H1 (cell line): ENCODE data around the gene TDRD12. TPM values are rescaled to one million over a fixed set of nuclear protein-coding genes. Genes with fewer than 3 reads are reported as not detected.

Experiments used
- CTCF ChIA-PET: fragments of 300-600 bp; sonication (Branson Sonifier 250); formaldehyde crosslinking; loops from one replicate; lab custom pipeline; 2021; ENCODE audit not compliant: partially characterized antibody; lab: Charles Lee
- POLR2A ChIA-PET: fragments of 300-600 bp; sonication (Branson Sonifier 250); formaldehyde crosslinking; loops from one replicate; lab custom pipeline; 2021; ENCODE audit warnings: inconsistent platforms; ENCODE audit not compliant: partially characterized antibody; lab: Charles Lee
- DNase-seq, 2 experiments: peaks; one replicate each; pipeline versions ENCODE4 v3.0.0 to v3.0.0-alpha.2; 2010 to 2022; ENCODE audit warnings: low spot score in 2 of 2, low read depth in 1 of 2, mixed read lengths in 1 of 2
- FAIRE-seq: peaks from 2 replicates; lab custom pipeline; 2011; peaks lifted over from hg19 to GRCh38; lab: Jason Lieb, UNC
- H2AFZ ChIP-seq: 2 replicates; pipeline ENCODE4 v1.8.1; 2012; ENCODE audit warnings: low read length, inconsistent platforms
- H2AK5ac ChIP-seq: 2 replicates; pipeline ENCODE4 v1.6.1; 2013; ENCODE audit warnings: low read depth, low read length
- H2BK120ac ChIP-seq: replicated peaks from 2 replicates; pipeline ENCODE3; 2013; ENCODE audit warnings: low read depth, low read length, inconsistent platforms
- H2BK12ac ChIP-seq: 2 replicates; pipeline ENCODE4 v1.6.1; 2013; ENCODE audit warnings: low read depth, low read length
- H2BK15ac ChIP-seq: 2 replicates; pipeline ENCODE4 v1.6.1; 2013; ENCODE audit warnings: low read length
- H2BK20ac ChIP-seq: 2 replicates; pipeline ENCODE4 v1.6.1; 2013; ENCODE audit warnings: low read length
- H2BK5ac ChIP-seq: 2 replicates; pipeline ENCODE4 v1.6.1; 2013; ENCODE audit warnings: low read depth, low read length
- H3K14ac ChIP-seq: 2 replicates; pipeline ENCODE4 v1.6.1; 2013; ENCODE audit warnings: inconsistent platforms; ENCODE audit not compliant: insufficient read length
- H3K18ac ChIP-seq: 2 replicates; pipeline ENCODE4 v1.6.1; 2013; ENCODE audit warnings: low read length; ENCODE audit errors: extremely low read depth
- H3K23ac ChIP-seq: 2 replicates; pipeline ENCODE4 v1.6.1; 2013; ENCODE audit warnings: inconsistent platforms; ENCODE audit not compliant: insufficient read length
- H3K23me2 ChIP-seq: 2 replicates; pipeline ENCODE4 v1.6.1; 2013; ENCODE audit warnings: low read depth, low read length
- H3K27ac ChIP-seq: 2 replicates; pipeline ENCODE4 v1.6.1; 2011; ENCODE audit warnings: low read depth, low read length, inconsistent platforms
- H3K27me3 ChIP-seq, 4 experiments: replicated peaks in 1 of 4; 1 replicate in 1 of 4; 2 replicates in 3 of 4; pipeline versions ENCODE4 v1.6.1 to v1.8.1; 2011 to 2013; ENCODE audit warnings: low read length in 3 of 4, mild to moderate bottlenecking in 3 of 4, inconsistent platforms in 2 of 4, mixed read lengths in 2 of 4, moderate library complexity in 1 of 4; ENCODE audit not compliant: control insufficient read depth in 3 of 4, insufficient read depth in 3 of 4; ENCODE audit errors: extremely low read depth in 1 of 4
- H3K36me3 ChIP-seq, 4 experiments: 2 replicates each; pipeline versions ENCODE4 v1.6.1 to v1.8.1; 2011 to 2013; ENCODE audit warnings: mild to moderate bottlenecking in 4 of 4, low read length in 3 of 4, moderate library complexity in 2 of 4, control low read depth in 1 of 4, inconsistent platforms in 1 of 4; ENCODE audit not compliant: insufficient read depth in 4 of 4, control insufficient read depth in 2 of 4
- H3K4ac ChIP-seq: replicated peaks from 2 replicates; pipeline ENCODE3; 2013; ENCODE audit warnings: low read length, low read depth, mixed read lengths, inconsistent platforms; ENCODE audit not compliant: insufficient read length
- H3K4me1 ChIP-seq, 4 experiments: replicated peaks in 1 of 4; 1 replicate in 1 of 4; 2 replicates in 3 of 4; pipeline versions ENCODE4 v1.6.1 to v1.8.1; 2011 to 2013; ENCODE audit warnings: low read length in 3 of 4, inconsistent platforms in 2 of 4, mixed read lengths in 1 of 4; ENCODE audit not compliant: insufficient read depth in 4 of 4, control insufficient read depth in 3 of 4
- H3K4me2 ChIP-seq, 2 experiments: 2 replicates each; pipeline versions ENCODE4 v1.6.1 to v1.8.1; 2011 to 2013; ENCODE audit warnings: low read depth in 2 of 2, low read length in 2 of 2, control low read depth in 1 of 2, inconsistent platforms in 1 of 2, mild to moderate bottlenecking in 1 of 2; ENCODE audit not compliant: insufficient read depth in 1 of 2
- H3K4me3 ChIP-seq, 4 experiments: fragments of 200-600, 300-600 bp in 1 of 4; sonication (generic), shearing (Covaris generic), sonication (Bioruptor Twin) in 1 of 4; 2 replicates each; pipeline versions ENCODE4 v1.5.1 to v1.8.1; 2011 to 2016; ENCODE audit warnings: low read length in 4 of 4, low read depth in 3 of 4, control low read depth in 2 of 4, inconsistent platforms in 2 of 4, mild to moderate bottlenecking in 2 of 4, mixed read lengths in 1 of 4, moderate library complexity in 1 of 4; ENCODE audit not compliant: insufficient read depth in 2 of 4; ENCODE audit errors: extremely low read depth in 1 of 4
- H3K56ac ChIP-seq: replicated peaks from 2 replicates; pipeline ENCODE3; 2013; ENCODE audit warnings: low read depth, mild to moderate bottlenecking, mixed read lengths, low read length, inconsistent platforms; ENCODE audit not compliant: insufficient read length
- H3K79me1 ChIP-seq: 2 replicates; pipeline ENCODE4 v1.6.1; 2013; ENCODE audit warnings: low read depth, low read length, control low read depth
- H3K79me2 ChIP-seq, 2 experiments: 2 replicates each; pipeline versions ENCODE4 v1.6.1 to v1.8.1; 2012 to 2013; ENCODE audit warnings: low read length in 2 of 2, mild to moderate bottlenecking in 2 of 2, inconsistent platforms in 1 of 2; ENCODE audit not compliant: insufficient read depth in 2 of 2, control insufficient read depth in 1 of 2
- H3K9ac ChIP-seq, 4 experiments: replicated peaks in 1 of 4; 1 replicate in 1 of 4; 2 replicates in 3 of 4; pipeline versions ENCODE4 v1.6.1 to v1.8.1; 2011 to 2013; ENCODE audit warnings: low read depth in 3 of 4, low read length in 3 of 4, control low read depth in 2 of 4, mild to moderate bottlenecking in 2 of 4, moderate library complexity in 2 of 4, inconsistent platforms in 1 of 4; ENCODE audit errors: extremely low read depth in 1 of 4
- H3K9me3 ChIP-seq, 2 experiments: 2 replicates each; pipeline versions ENCODE4 v1.6.1 to v1.8.1; 2012 to 2013; ENCODE audit warnings: mild to moderate bottlenecking in 2 of 2, moderate library complexity in 2 of 2, control low read depth in 1 of 2, inconsistent platforms in 1 of 2, low read depth in 1 of 2, low read length in 1 of 2, mixed read lengths in 1 of 2; ENCODE audit not compliant: insufficient read depth in 2 of 2
- H4K20me1 ChIP-seq, 2 experiments: replicated peaks in 1 of 2; 2 replicates each; pipeline versions ENCODE3 to v1.8.1; 2011 to 2013; ENCODE audit warnings: inconsistent platforms in 2 of 2, low read length in 2 of 2, mild to moderate bottlenecking in 1 of 2; ENCODE audit not compliant: insufficient read depth in 2 of 2, control insufficient read depth in 1 of 2
- H4K5ac ChIP-seq: 2 replicates; pipeline ENCODE4 v1.6.1; 2013; ENCODE audit warnings: low read length, low read depth, mixed read lengths, inconsistent platforms; ENCODE audit not compliant: insufficient read length
- H4K8ac ChIP-seq: 2 replicates; pipeline ENCODE4 v1.8.0; 2013; ENCODE audit warnings: mild to moderate bottlenecking, moderate library complexity, low read length, inconsistent platforms; ENCODE audit not compliant: insufficient read depth; ENCODE audit errors: extremely low read depth
- H4K91ac ChIP-seq: replicated peaks from 2 replicates; pipeline ENCODE3; 2013; ENCODE audit warnings: low read length, mixed read lengths, inconsistent platforms; ENCODE audit not compliant: insufficient read length
- ATF3 ChIP-seq: IDR thresholded peaks from 2 replicates; pipeline ENCODE4 v1.6.1; 2011; ENCODE audit warnings: low read depth, mild to moderate bottlenecking, low read length; ENCODE audit not compliant: insufficient read depth
- BRCA1 ChIP-seq: IDR thresholded peaks from 2 replicates; pipeline ENCODE4 v1.6.1; 2012; ENCODE audit warnings: low read depth, low read length, improper control_type of control experiment
- CEBPB ChIP-seq: IDR thresholded peaks from 2 replicates; pipeline ENCODE4 v1.6.1; 2012; ENCODE audit warnings: low read depth, low read length
- CHD2 ChIP-seq: IDR thresholded peaks from 2 replicates; pipeline ENCODE4 v1.6.1; 2012; ENCODE audit warnings: low read length, improper control_type of control experiment
- EGR1 ChIP-seq: IDR thresholded peaks from 2 replicates; pipeline ENCODE4 v1.6.1; 2011; ENCODE audit warnings: low read depth, low read length, borderline replicate concordance
- MAFK ChIP-seq: IDR thresholded peaks from 2 replicates; pipeline ENCODE4 v1.6.1; 2012; ENCODE audit warnings: low read depth, mild to moderate bottlenecking, improper control_type of control experiment, low read length
- NRF1 ChIP-seq: IDR thresholded peaks from 2 replicates; pipeline ENCODE4 v1.6.1; 2011; ENCODE audit warnings: mild to moderate bottlenecking, low read depth, low read length, improper control_type of control experiment
- POLR2A ChIP-seq, 2 experiments: IDR thresholded peaks; 1 replicate in 1 of 2; 2 replicates in 1 of 2; pipeline ENCODE4 v1.6.1; 2011; ENCODE audit warnings: low read depth in 2 of 2, low read length in 2 of 2, mild to moderate bottlenecking in 2 of 2; ENCODE audit errors: control extremely low read depth in 1 of 2
- POU5F1 ChIP-seq: IDR thresholded peaks from 2 replicates; pipeline ENCODE4 v1.6.1; 2011; ENCODE audit warnings: low read depth, mild to moderate bottlenecking, low read length, moderate library complexity
- SIRT6 ChIP-seq: IDR thresholded peaks from one replicate; pipeline ENCODE4 v1.7.1; 2012; ENCODE audit warnings: low read length, inconsistent platforms
- SUZ12 ChIP-seq: fragments of 200-600 bp; sonication (generic); IDR thresholded peaks from 2 replicates; pipeline ENCODE4 v1.6.1; 2012; ENCODE audit warnings: mild to moderate bottlenecking, inconsistent platforms, low read length, moderate library complexity, mixed read lengths
- TBP ChIP-seq: IDR thresholded peaks from 2 replicates; pipeline ENCODE4 v1.6.1; 2011; ENCODE audit warnings: low read depth, low read length, improper control_type of control experiment
- WGBS, 2 experiments: shearing (Covaris generic) in 1 of 2; methylation state at CpG; one replicate each; pipeline versions ENCODE4 v1.1.6 to v1.1.7; 2013 to 2015; ENCODE audit warnings: low lambda C conversion rate in 2 of 2, mixed read lengths in 2 of 2, inconsistent platforms in 1 of 2, low coverage in 1 of 2, missing lambda C conversion rate in 1 of 2; ENCODE audit not compliant: insufficient replicate concordance in 2 of 2, insufficient coverage in 1 of 2, insufficient read length in 1 of 2; ENCODE audit errors: extremely low coverage in 1 of 2, missing lambda C conversion rate in 1 of 2; 5-methylcytosine and 5-hydroxymethylcytosine counted together
- polyA plus RNA-seq, 7 experiments: library from polyadenylated mRNA; depleted of rRNA in 3 of 7; stranded (reverse) in 5 of 7; unstranded in 2 of 7; fragments of >200 nt in 5 of 7; fragments of 200-250 nt in 2 of 7; gene quantifications; 1 replicate in 5 of 7; 2 replicates in 1 of 7; 4 replicates in 1 of 7; pipeline versions ENCODE4 v1.2.1 to v1.2.3, GENCODE V29; 2011 to 2013; ENCODE audit warnings: missing spikeins in 2 of 7, mixed read lengths in 2 of 7
- total RNA-seq: library from RNA; stranded (reverse); fragmentation: NEBNext Ultra II Directional; extraction: Animal tissue kit (Norgen Biotek cat#: 25700); gene quantifications from 2 replicates; pipeline ENCODE4 v1.2.1, GENCODE V29; 2021

Gene TDRD12
- total and polyA plus RNA-seq, 2 of the 8 experiments (the other 6 are each of a cell fraction or from before 2014, with no cell fraction given), result 0.39 to 0.88 TPM

GRCh38 chr19:32773126-32773525, 53.6 kb downstream of the TDRD12 start:
- Histone ChIP-seq H3K56ac (no peak overlapping the region), H3K27ac (no peak overlapping the region), H3K23ac (no peak overlapping the region), H3K23me2 (no peaks in the 10 kb centered on the region), H4K91ac (no peak overlapping the region), H4K20me1 (no peaks in the 10 kb centered on the region), H3K79me1 (no peaks in the 10 kb centered on the region), H3K4ac (no peak overlapping the region), H2BK120ac (no peak overlapping the region), H3K18ac (no peak overlapping the region), H2BK15ac (no peak overlapping the region), H3K9me3 (no peaks in the 10 kb centered on the region), H3K14ac (no peak overlapping the region), H3K36me3 (no peaks in the 10 kb centered on the region), H3K27me3 (no peaks in the 10 kb centered on the region), H2BK20ac (no peak overlapping the region), H3K4me3 (no peak overlapping the region), H3K4me2 (no peak overlapping the region), H3K9ac (no peak overlapping the region), H4K8ac (no peak overlapping the region), H3K79me2 (no peaks in the 10 kb centered on the region), H3K4me1 (no peaks in the 10 kb centered on the region), H4K5ac (no peak overlapping the region), H2BK5ac (no peak overlapping the region), H2BK12ac (no peak overlapping the region), H2AK5ac (no peak overlapping the region), H2AFZ (no peak overlapping the region)
- WGBS, 2 experiments, result 90% methylated on average over 4 of the region's 4 CpGs; no CpG with 5 or more reads in 1 of the 2 experiments
- DNase-seq (no peak), FAIRE-seq (no peak)
- POLR2A ChIA-PET, result no interaction called here
- CTCF ChIA-PET, result no interaction called here
- TF ChIP-seq SIRT6 (no peak), BRCA1 (no peak), MAFK (no peak), POU5F1 (no peak), NRF1 (no peak), SUZ12 (no peak), TBP (no peak), ATF3 (no peak), EGR1 (no peak), CHD2 (no peak), POLR2A (IDR thresholded peaks at IDR 0.05; ENCODE audit: control extremely low read depth in 1 of 2, low read depth in 2 of 2, low read length in 2 of 2) (no peak), CEBPB (no peak)
